WERI-Rb-1 (cell line): ENCODE results near the gene NSUN4.

ENCODE experiments used
- DNase-seq: peaks from one replicate; pipeline ENCODE4 v3.0.0-alpha.2; 2020
- H3K27ac ChIP-seq: fragments of 250-450 bp; sonication (Bioruptor Pico); 2 replicates; pipeline ENCODE4 v1.5.1; 2020; ENCODE audit warnings: mild to moderate bottlenecking, moderate library complexity
- H3K27me3 ChIP-seq: fragments of 250-450 bp; sonication (Bioruptor Pico); 2 replicates; pipeline ENCODE4 v1.5.1; 2021; ENCODE audit warnings: mild to moderate bottlenecking, low read depth, moderate library complexity; ENCODE audit not compliant: insufficient read depth, severe bottlenecking
- H3K36me3 ChIP-seq: fragments of 250-450 bp; sonication (Bioruptor Pico); 2 replicates; pipeline ENCODE4 v1.5.1; 2020; ENCODE audit warnings: mild to moderate bottlenecking, moderate library complexity
- H3K4me3 ChIP-seq: 2 replicates; pipeline ENCODE4 v1.5.1; 2011; ENCODE audit warnings: low read depth, mild to moderate bottlenecking, control low read depth, low read length
- H3K9me3 ChIP-seq: fragments of 250-450 bp; sonication (Bioruptor Pico); 2 replicates; pipeline ENCODE4 v1.5.1; 2021; ENCODE audit warnings: mild to moderate bottlenecking, moderate library complexity; ENCODE audit not compliant: severe bottlenecking
- CTCF ChIP-seq: IDR thresholded peaks from 2 replicates; pipeline ENCODE4 v1.5.1; 2011; ENCODE audit warnings: low read depth, mild to moderate bottlenecking, control low read depth, inconsistent platforms, low read length

NSUN4 gene

GRCh38 chr1:46301808-46302640, 38.6 kb upstream of the NSUN4 start:
- Histone ChIP-seq H3K27me3 (no peaks in the 10 kb centered on the region), H3K9me3 (no peaks in the 10 kb centered on the region), H3K36me3 (peaks cover 34% of the 10 kb centered on the region), H3K27ac (peak overlapping the region; percentile 99), H3K4me3 (peak overlapping the region; percentile 98)
- TF ChIP-seq CTCF, result peak; percentile 36; the same call in 1 of the 2 replicates
- peak; percentile 59 for DNase-seq

- no peak for DNase-seq
- Histone ChIP-seq H3K36me3 (peaks cover 34% of the 10 kb centered on the region), H3K4me3 (peak overlapping the region; percentile 98), H3K27ac (peak overlapping the region; percentile 99), H3K27me3 (no peaks in the 10 kb centered on the region), H3K9me3 (no peaks in the 10 kb centered on the region)
- TF ChIP-seq CTCF, result no peak
These were observed 38.0 kb upstream of the NSUN4 start for GRCh38 chr1:46302641-46303037.

GRCh38 chr1:46303038-46303871, 37.4 kb upstream of the NSUN4 start, which contains the start of the genes LRRC41 and UQCRH:
TSS of gene LRRC41 (minus strand) at chr1:46303616. CDS start at chr1:46303322, 294 bp downstream.
TSS of gene UQCRH (plus strand) at chr1:46303698. CDS start at chr1:46303767, 69 bp downstream.
- H3K27ac ChIP-seq, result peak within 1 kb of the TSS; percentile 99
- no peaks in the 10 kb centered on the region for H3K27me3 ChIP-seq
- H3K4me3 ChIP-seq, result peak within 1 kb of the TSS; percentile 98
- H3K36me3 ChIP-seq, result peaks cover 30% of the 10 kb centered on the region
- peak; percentile 13; the same call in 1 of the 2 replicates for TF ChIP-seq CTCF
- H3K9me3 ChIP-seq, result no peaks in the 10 kb centered on the region
- peak; percentile 95 for DNase-seq

GRCh38 chr1:46303872-46304326, 36.7 kb upstream of the NSUN4 start:
- Histone ChIP-seq H3K4me3 (peak overlapping the region; percentile 98), H3K36me3 (peaks cover 32% of the 10 kb centered on the region), H3K27me3 (no peaks in the 10 kb centered on the region), H3K27ac (peak overlapping the region; percentile 99), H3K9me3 (no peaks in the 10 kb centered on the region)
- no peak for DNase-seq
- TF ChIP-seq CTCF, result no peak

GRCh38 chr1:46306159-46306530, 34.5 kb upstream of the NSUN4 start:
- Histone ChIP-seq H3K27ac (no peak overlapping the region), H3K9me3 (no peaks in the 10 kb centered on the region), H3K4me3 (no peak overlapping the region), H3K36me3 (peaks cover 51% of the 10 kb centered on the region), H3K27me3 (no peaks in the 10 kb centered on the region)
- no peak for TF ChIP-seq CTCF
- DNase-seq, result no peak
